ENCODE data around the gene PYCR2. TPM values are rescaled to one million over a fixed set of nuclear protein-coding genes. Genes with fewer than 3 reads are reported as not detected.

The PYCR2 gene
- total RNA-seq, 1 donor from 2014 or later, result 54.8 TPM

DNA sequence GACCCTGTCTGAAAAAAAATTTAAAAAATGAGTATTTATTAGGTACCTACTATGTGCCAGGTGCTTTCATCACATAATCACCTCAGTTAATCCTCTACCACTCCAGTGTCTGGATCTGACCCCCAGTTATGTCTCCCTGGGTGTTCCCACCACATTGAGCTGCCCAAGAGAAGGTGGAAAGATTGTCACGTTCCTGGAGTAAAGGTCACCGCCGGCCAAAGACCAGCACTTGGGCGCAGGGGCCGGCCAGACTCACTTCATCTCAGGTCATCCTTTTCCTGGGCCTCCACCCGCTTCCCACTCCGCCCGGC lies 714 bp downstream of the PYCR2 start:
- Mint-ChIP-seq H3K36me3 (ENCODE audit: insufficient read depth) (peaks cover 9% of the 10 kb centered on the region), H3K9me3 (ENCODE audit: low read depth) (no peaks in the 10 kb centered on the region), H3K4me3 (ENCODE audit: low read depth) (peak overlapping the region; percentile 93), H3K4me1 (ENCODE audit: low read depth) (peaks cover 6% of the 10 kb centered on the region), H3K27ac (peak overlapping the region; percentile 96), H3K27me3 (no peaks in the 10 kb centered on the region)
- TF ChIP-seq, protein P1, sequence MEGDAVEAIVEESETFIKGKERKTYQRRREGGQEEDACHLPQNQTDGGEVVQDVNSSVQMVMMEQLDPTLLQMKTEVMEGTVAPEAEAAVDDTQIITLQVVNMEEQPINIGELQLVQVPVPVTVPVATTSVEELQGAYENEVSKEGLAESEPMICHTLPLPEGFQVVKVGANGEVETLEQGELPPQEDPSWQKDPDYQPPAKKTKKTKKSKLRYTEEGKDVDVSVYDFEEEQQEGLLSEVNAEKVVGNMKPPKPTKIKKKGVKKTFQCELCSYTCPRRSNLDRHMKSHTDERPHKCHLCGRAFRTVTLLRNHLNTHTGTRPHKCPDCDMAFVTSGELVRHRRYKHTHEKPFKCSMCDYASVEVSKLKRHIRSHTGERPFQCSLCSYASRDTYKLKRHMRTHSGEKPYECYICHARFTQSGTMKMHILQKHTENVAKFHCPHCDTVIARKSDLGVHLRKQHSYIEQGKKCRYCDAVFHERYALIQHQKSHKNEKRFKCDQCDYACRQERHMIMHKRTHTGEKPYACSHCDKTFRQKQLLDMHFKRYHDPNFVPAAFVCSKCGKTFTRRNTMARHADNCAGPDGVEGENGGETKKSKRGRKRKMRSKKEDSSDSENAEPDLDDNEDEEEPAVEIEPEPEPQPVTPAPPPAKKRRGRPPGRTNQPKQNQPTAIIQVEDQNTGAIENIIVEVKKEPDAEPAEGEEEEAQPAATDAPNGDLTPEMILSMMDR (IDR thresholded peaks at IDR 0.05; ENCODE audit: unreplicated experiment), result no peak
- DNase-seq (ENCODE audit: low spot score, unreplicated experiment), result no peak

DNA sequence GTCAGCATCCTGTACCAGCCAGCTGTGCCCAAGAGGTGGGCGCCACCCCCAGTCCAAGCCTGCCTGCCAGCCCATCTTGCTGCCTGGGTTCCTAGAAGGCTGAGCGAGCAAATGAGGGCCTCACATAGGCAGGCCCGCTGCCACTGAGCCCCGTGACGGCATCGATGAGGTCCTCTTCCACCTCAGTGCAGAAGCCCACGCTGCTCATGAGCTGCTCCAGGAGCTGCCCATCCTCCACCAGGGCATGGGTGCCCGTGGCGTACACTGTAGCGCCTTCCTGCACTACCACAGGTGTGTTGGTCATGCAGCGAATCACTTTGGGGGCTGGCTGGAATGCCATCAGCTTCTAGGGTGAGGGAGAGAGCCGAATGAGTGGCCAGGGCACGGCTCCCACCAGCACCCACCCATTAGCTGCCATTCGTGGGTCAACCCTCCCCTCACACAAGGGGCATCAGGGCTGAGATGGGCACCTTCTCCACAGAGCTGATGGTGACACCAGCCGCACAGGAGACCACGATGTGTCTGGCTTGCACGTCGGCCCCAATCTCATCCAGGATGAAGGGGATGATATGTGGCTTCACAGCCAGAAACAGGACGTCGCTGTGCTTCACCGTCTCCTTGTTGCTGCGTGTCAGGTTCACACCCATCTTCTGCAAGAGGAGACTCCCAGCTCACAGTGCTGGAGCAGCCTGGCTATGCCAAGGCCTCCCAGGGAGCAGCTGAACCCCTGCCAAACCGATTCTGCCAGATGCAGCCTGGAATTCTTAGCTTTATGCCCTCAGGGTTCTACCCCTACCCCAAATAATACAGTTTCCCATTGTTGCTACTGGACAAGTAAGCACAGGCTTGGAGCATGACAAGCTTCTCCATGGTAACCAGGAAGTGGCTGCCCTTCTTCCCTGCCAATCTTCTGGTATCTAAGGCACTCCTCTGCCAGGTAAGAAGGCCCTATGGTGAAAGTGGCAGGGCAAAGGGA lies 2.0 kb downstream of the PYCR2 start:
- DNase-seq (ENCODE audit: low spot score, unreplicated experiment), result no peak
- H3K27ac Mint-ChIP-seq, result no peak overlapping the region

DNA sequence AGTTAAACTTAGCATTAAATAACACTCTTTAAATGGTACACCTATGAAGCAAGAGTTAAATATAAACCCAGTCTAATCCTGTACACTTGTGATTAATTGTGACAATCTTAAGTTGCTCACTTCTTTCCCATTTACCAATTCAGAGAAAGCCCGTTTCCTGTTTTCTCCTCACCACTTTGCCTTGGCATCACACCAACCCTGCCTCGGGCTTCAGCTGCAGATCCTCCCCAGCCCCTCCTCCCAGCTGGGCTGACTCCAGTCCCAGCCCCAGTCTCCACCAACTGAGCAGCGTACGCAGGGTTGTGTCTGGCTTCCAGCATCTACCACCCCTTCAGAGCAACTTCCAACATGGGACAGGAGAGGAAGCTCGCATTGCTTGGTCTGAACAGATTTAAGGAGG lies 4.1 kb downstream of the PYCR2 start:
- Mint-ChIP-seq H3K9me3 (ENCODE audit: low read depth) (no peaks in the 10 kb centered on the region), H3K4me3 (ENCODE audit: low read depth) (no peak overlapping the region), H3K4me1 (ENCODE audit: low read depth) (peaks cover 6% of the 10 kb centered on the region), H3K27me3 (no peaks in the 10 kb centered on the region), H3K36me3 (ENCODE audit: insufficient read depth) (peaks cover 14% of the 10 kb centered on the region), H3K27ac (no peak overlapping the region)
- no peak for DNase-seq (ENCODE audit: low spot score, unreplicated experiment)
- TF ChIP-seq, protein P1 (IDR thresholded peaks at IDR 0.05; ENCODE audit: unreplicated experiment), result no peak

More for the DNA sequence above, 2.0 kb downstream of the PYCR2 start:
- TF ChIP-seq, protein P1 (IDR thresholded peaks at IDR 0.05; ENCODE audit: unreplicated experiment), result no peak
- H3K4me1 Mint-ChIP-seq (ENCODE audit: low read depth), result peaks cover 6% of the 10 kb centered on the region
- peak overlapping the region; percentile 93 for H3K4me3 Mint-ChIP-seq (ENCODE audit: low read depth)
- no peaks in the 10 kb centered on the region for H3K9me3 Mint-ChIP-seq (ENCODE audit: low read depth)
- peaks cover 14% of the 10 kb centered on the region for H3K36me3 Mint-ChIP-seq (ENCODE audit: insufficient read depth)
- H3K27me3 Mint-ChIP-seq, result no peaks in the 10 kb centered on the region

DNA sequence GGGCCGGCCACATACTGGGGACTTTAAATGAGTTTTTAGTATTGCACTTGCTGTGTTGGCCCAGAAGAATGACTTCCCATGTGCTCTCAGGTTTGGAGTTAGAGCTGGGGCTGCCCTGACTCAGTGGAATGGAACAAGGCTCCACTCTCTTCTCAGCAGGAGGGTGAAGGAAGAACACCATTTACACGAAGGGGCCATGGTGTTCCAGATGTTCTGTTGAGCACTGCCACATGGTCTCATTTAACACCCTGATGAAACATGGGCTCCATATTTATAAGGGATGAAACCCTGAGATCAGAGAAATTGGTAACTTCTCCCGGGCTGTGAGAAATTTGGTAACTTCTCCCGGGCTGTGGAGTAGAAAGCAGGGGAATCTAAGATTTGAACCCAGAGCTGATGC lies 5.8 kb downstream of the PYCR2 start:
- TF ChIP-seq, protein P1 (IDR thresholded peaks at IDR 0.05; ENCODE audit: unreplicated experiment), result no peak
- Mint-ChIP-seq H3K36me3 (ENCODE audit: insufficient read depth) (peaks cover 14% of the 10 kb centered on the region), H3K4me1 (ENCODE audit: low read depth) (peaks cover 4% of the 10 kb centered on the region), H3K27ac (no peak overlapping the region), H3K4me3 (ENCODE audit: low read depth) (no peak overlapping the region), H3K9me3 (ENCODE audit: low read depth) (no peaks in the 10 kb centered on the region), H3K27me3 (no peaks in the 10 kb centered on the region)
- no peak for DNase-seq (ENCODE audit: low spot score, unreplicated experiment)

DNA sequence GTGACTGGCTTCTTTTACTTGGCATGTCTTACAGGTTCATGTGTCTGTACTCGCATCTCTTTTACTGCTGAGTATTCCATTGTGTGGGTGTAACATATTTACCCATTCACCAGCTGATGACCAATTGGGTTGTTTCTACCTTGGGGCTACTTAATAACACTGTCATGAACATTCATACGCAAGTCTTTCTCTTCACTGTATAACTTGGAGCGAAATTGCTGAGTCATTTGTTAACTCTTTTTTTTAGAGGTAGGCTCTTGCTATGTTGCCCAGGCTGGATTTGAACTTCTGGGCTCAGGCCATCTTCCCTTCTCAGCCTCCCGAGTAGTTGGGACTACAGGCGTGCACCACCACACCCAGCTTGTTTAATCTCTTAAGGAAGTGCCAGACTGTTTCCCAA lies 6.5 kb downstream of the PYCR2 start:
- TF ChIP-seq, protein P1 (IDR thresholded peaks at IDR 0.05; ENCODE audit: unreplicated experiment), result no peak
- Mint-ChIP-seq H3K36me3 (ENCODE audit: insufficient read depth) (peaks cover 17% of the 10 kb centered on the region), H3K27me3 (peaks cover 4% of the 10 kb centered on the region), H3K4me3 (ENCODE audit: low read depth) (no peak overlapping the region), H3K27ac (no peak overlapping the region), H3K4me1 (ENCODE audit: low read depth) (no peaks in the 10 kb centered on the region), H3K9me3 (ENCODE audit: low read depth) (no peaks in the 10 kb centered on the region)
- no peak for DNase-seq (ENCODE audit: low spot score, unreplicated experiment)

Data from progenitor cell of endocrine pancreas (in vitro differentiated cells).